K562 (cell line): ENCODE measurements around the gene JPH3.

Experiments used
- CBX3 ChIP-seq, 2 experiments: IDR thresholded peaks; 1 replicate in 1 of 2; 2 replicates in 1 of 2; pipeline ENCODE4 v1.6.1; 2012; ENCODE audit warnings: inconsistent platforms in 2 of 2, low read length in 2 of 2, borderline replicate concordance in 1 of 2, control low read depth in 1 of 2
- CTBP1 ChIP-seq: fragments of 450-650 bp; IDR thresholded peaks from 2 replicates; pipeline ENCODE4 v1.6.1; 2016; ENCODE audit warnings: borderline replicate concordance
- CTCF ChIP-seq, 3 experiments: IDR thresholded peaks in 2 of 3; conservative IDR thresholded peaks in 1 of 3; 2 replicates each; pipeline ENCODE4 v1.5.1; 2011 to 2012; ENCODE audit warnings: low read length in 3 of 3, mild to moderate bottlenecking in 3 of 3, control low read depth in 2 of 3, improper control_type of control experiment in 1 of 3, inconsistent platforms in 1 of 3, low read depth in 1 of 3, mixed read lengths in 1 of 3, moderate library complexity in 1 of 3; ENCODE audit not compliant: insufficient read depth in 2 of 3
- ELF4 ChIP-seq: fragments of 450-650 bp; formaldehyde crosslinking; IDR thresholded peaks from 2 replicates; pipeline ENCODE4 v1.4.0; 2022; ENCODE audit warnings: missing genetic modification characterization
- FOXJ3 ChIP-seq: sonication (generic); formaldehyde crosslinking; IDR thresholded peaks from 2 replicates; pipeline ENCODE4 v1.4.0; 2020; ENCODE audit warnings: mild to moderate bottlenecking, missing genetic modification reagents
- HNRNPUL1 ChIP-seq: fragments of 200-400 bp; formaldehyde crosslinking; IDR thresholded peaks from 2 replicates; pipeline ENCODE4 v1.6.1; 2017; ENCODE audit warnings: low read length
- MTF1 ChIP-seq: fragments of 250-450 bp; sonication (Bioruptor Pico); IDR thresholded peaks from 2 replicates; pipeline ENCODE4 v1.9.0; 2021; ENCODE audit warnings: moderate library complexity, mild to moderate bottlenecking, inconsistent platforms, borderline replicate concordance
- MXI1 ChIP-seq: IDR thresholded peaks from 2 replicates; pipeline ENCODE4 v1.6.1; 2011; ENCODE audit warnings: low read depth, mild to moderate bottlenecking, improper control_type of control experiment, low read length
- RREB1 ChIP-seq: fragments of 250-450 bp; sonication (Bioruptor Pico); IDR thresholded peaks from 2 replicates; pipeline ENCODE4 v1.4.0; 2020
- ZNF12 ChIP-seq: sonication (generic); formaldehyde crosslinking; IDR thresholded peaks from 2 replicates; pipeline ENCODE4 v1.4.0; 2020; ENCODE audit warnings: mild to moderate bottlenecking, missing genetic modification reagents

- TF ChIP-seq CTCF (IDR thresholded peaks at IDR 0.05 in 2 of 3, conservative IDR thresholded peaks at IDR 0.05 in 1 of 3; ENCODE audit: insufficient read depth in 2 of 3, low read depth in 1 of 3, low read length in 3 of 3): no peak
- no peak for TF ChIP-seq CBX3 (IDR thresholded peaks at IDR 0.05; ENCODE audit: borderline replicate concordance in 1 of 2, low read length in 2 of 2)
- TF ChIP-seq FOXJ3 (CRISPR knock-in tag): no peak
- TF ChIP-seq ZNF12 (CRISPR knock-in tag): no peak
- no peak for TF ChIP-seq RREB1 (CRISPR knock-in tag)
- no peak for TF ChIP-seq MXI1
- TF ChIP-seq CTBP1: no peak
- TF ChIP-seq MTF1: no peak
- no peak for TF ChIP-seq HNRNPUL1
- no peak for TF ChIP-seq ELF4 (CRISPR knock-in tag)
Measured at GRCh38 chr16:87734644-87735043, 132.3 kb downstream of the JPH3 start.
